ENCODE results near the gene NPAS4. TPM values are rescaled to one million over a fixed set of nuclear protein-coding genes. Genes with fewer than 3 reads are reported as not detected.

The NPAS4 gene
- total RNA-seq, 4 donors from 2014 or later, result 0.42 TPM; not detected in 3

- Histone ChIP-seq H3K9me3 (no peaks in the 10 kb centered on the region), H3K27ac (no peak overlapping the region), H3K4me1 (peaks cover 0 to 11% (median 4%) of the 10 kb centered on the region in 4 donors), H3K4me3 (no peak overlapping the region), H3K27me3 (peaks cover 0 to 35% of the 10 kb centered on the region in 2 donors), H3K36me3 (no peaks in the 10 kb centered on the region)
- DNase-seq (ENCODE audit: low spot score in 2 of 2), result no peak
- TF ChIP-seq POLR2A (IDR thresholded peaks at IDR 0.05), result no peak
- no peak for TF ChIP-seq CTCF (IDR thresholded peaks at IDR 0.05)
- 79 to 83% methylated on average over 6 of the region's 6 CpGs for WGBS, 2 donors
These were observed 7.7 kb upstream of the NPAS4 start for GRCh38 chr11:66413167-66413566.

- DNase-seq (ENCODE audit: low spot score in 2 of 2), result no peak
- WGBS, 2 donors, result 49 to 56% methylated on average over 12 of the region's 12 CpGs
- H3K36me3 ChIP-seq, result no peaks in the 10 kb centered on the region
- no peak overlapping the region for H3K4me3 ChIP-seq
- no peak overlapping the region for H3K27ac ChIP-seq
- peaks cover 0 to 6% (median 0%) of the 10 kb centered on the region in 4 donors for H3K4me1 ChIP-seq
- no peaks in the 10 kb centered on the region for H3K9me3 ChIP-seq
- peaks cover 0 to 43% of the 10 kb centered on the region in 2 donors for H3K27me3 ChIP-seq
- TF ChIP-seq POLR2A (IDR thresholded peaks at IDR 0.05) (no peak), CTCF (IDR thresholded peaks at IDR 0.05) (no peak), EP300 (IDR thresholded peaks at IDR 0.05) (no peak)
These were observed 6.5 kb upstream of the NPAS4 start for GRCh38 chr11:66414120-66414934.

GRCh38 chr11:66415423-66415822, 5.4 kb upstream of the NPAS4 start:
- peaks cover 0 to 5% (median 0%) of the 10 kb centered on the region in 4 donors for H3K4me1 ChIP-seq

GRCh38 chr11:66417000-66417399, 3.8 kb upstream of the NPAS4 start:
- H3K4me3 ChIP-seq, result no peak overlapping the region
- no peak for DNase-seq (ENCODE audit: low spot score in 2 of 2)
- TF ChIP-seq CTCF (IDR thresholded peaks at IDR 0.05) (no peak), POLR2A (IDR thresholded peaks at IDR 0.05) (no peak), EP300 (IDR thresholded peaks at IDR 0.05) (no peak)
- 62 to 64% methylated on average over 11 of the region's 11 CpGs for WGBS, 2 donors
- peaks cover 0 to 42% of the 10 kb centered on the region in 2 donors for H3K27me3 ChIP-seq
- no peaks in the 10 kb centered on the region for H3K9me3 ChIP-seq
- no peak overlapping the region for H3K27ac ChIP-seq
- H3K4me1 ChIP-seq, result peaks cover 0 to 15% (median 4%) of the 10 kb centered on the region in 4 donors
- no peaks in the 10 kb centered on the region for H3K36me3 ChIP-seq

More at GRCh38 chr11:66415423-66415822, 5.4 kb upstream of the NPAS4 start:
- H3K27ac ChIP-seq, result no peak overlapping the region
- H3K4me3 ChIP-seq, result no peak overlapping the region
- TF ChIP-seq POLR2A (IDR thresholded peaks at IDR 0.05), result no peak
- no peak for TF ChIP-seq CTCF (IDR thresholded peaks at IDR 0.05)
- no peak for TF ChIP-seq EP300 (IDR thresholded peaks at IDR 0.05)
- no peak for DNase-seq (ENCODE audit: low spot score in 2 of 2)
- H3K9me3 ChIP-seq, result no peaks in the 10 kb centered on the region
- no peaks in the 10 kb centered on the region for H3K36me3 ChIP-seq
- 54 to 58% methylated on average over 2 of the region's 2 CpGs for WGBS, 2 donors
- peaks cover 0 to 43% of the 10 kb centered on the region in 2 donors for H3K27me3 ChIP-seq
